K562 (cell line): Measurements from ENCODE around the gene VGLL4.

Experiments
- CTBP1 ChIP-seq: fragments of 450-650 bp; IDR thresholded peaks from 2 replicates; pipeline ENCODE4 v1.6.1; 2016; ENCODE audit warnings: borderline replicate concordance
- DACH1 ChIP-seq: fragments of 450-650 bp; IDR thresholded peaks from 2 replicates; pipeline ENCODE4 v1.6.1; 2018; ENCODE audit not compliant: partially characterized antibody
- HNRNPK ChIP-seq: fragments of 200-400 bp; formaldehyde crosslinking; IDR thresholded peaks from one replicate; pipeline ENCODE4 v1.6.1; 2018; ENCODE audit warnings: mild to moderate bottlenecking, low read depth, low read length; ENCODE audit not compliant: poor library complexity, severe bottlenecking
- RCOR1 ChIP-seq, 2 experiments: IDR thresholded peaks; 2 replicates each; pipeline ENCODE4 v1.6.1; 2012; ENCODE audit warnings: low read depth in 2 of 2, low read length in 2 of 2, borderline replicate concordance in 1 of 2, improper control_type of control experiment in 1 of 2
- SIN3B ChIP-seq: fragments of 450-650 bp; IDR thresholded peaks from 2 replicates; pipeline ENCODE4 v1.6.1; 2017; ENCODE audit warnings: low read depth, mild to moderate bottlenecking, moderate library complexity
- ZNF431 ChIP-seq: sonication (generic); formaldehyde crosslinking; IDR thresholded peaks from 2 replicates; pipeline ENCODE4 v1.8.0; 2022; ENCODE audit warnings: mild to moderate bottlenecking, missing genetic modification reagents
- TF ChIP-seq, protein P1 (sequence below): sonication (generic); formaldehyde crosslinking; IDR thresholded peaks from 2 replicates; pipeline ENCODE4 v1.9.0; 2022; ENCODE audit warnings: mild to moderate bottlenecking, missing genetic modification reagents
- TF ChIP-seq, protein P2 (sequence below), 3 experiments: IDR thresholded peaks in 2 of 3; conservative IDR thresholded peaks in 1 of 3; 2 replicates each; pipeline ENCODE4 v1.5.1; 2011 to 2012; ENCODE audit warnings: low read length in 3 of 3, mild to moderate bottlenecking in 3 of 3, control low read depth in 2 of 3, improper control_type of control experiment in 1 of 3, inconsistent platforms in 1 of 3, low read depth in 1 of 3, mixed read lengths in 1 of 3, moderate library complexity in 1 of 3; ENCODE audit not compliant: insufficient read depth in 2 of 3
- TF ChIP-seq, protein P3 (sequence below): sonication (generic); formaldehyde crosslinking; IDR thresholded peaks from 2 replicates; pipeline ENCODE4 v1.8.1; 2023; ENCODE audit warnings: mild to moderate bottlenecking, missing genetic modification reagents, moderate library complexity

DNA sequence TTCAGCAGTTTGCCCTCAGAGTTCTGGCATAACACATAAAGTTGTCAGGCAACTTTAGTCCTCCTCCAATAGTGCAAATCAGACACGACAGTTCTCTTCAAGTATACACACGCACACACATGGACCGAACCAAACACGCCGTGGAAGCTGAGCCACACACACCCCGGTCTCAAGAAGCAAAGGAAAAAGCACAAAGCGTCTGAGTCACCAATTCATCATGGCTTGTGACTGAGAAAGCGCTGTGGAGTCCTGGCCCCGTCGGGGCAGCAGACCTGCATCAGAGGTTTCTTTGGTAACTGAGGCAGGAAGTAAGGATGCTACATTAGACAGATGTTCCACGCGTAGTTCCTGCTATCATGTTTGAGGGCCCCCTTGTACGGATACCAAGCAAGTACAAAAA, 85.7 kb downstream of the VGLL4 start:
- TF ChIP-seq RCOR1 (IDR thresholded peaks at IDR 0.05; ENCODE audit: borderline replicate concordance in 1 of 2, low read depth in 2 of 2, low read length in 2 of 2): no peak
- TF ChIP-seq HNRNPK: no peak
- TF ChIP-seq, protein P1, sequence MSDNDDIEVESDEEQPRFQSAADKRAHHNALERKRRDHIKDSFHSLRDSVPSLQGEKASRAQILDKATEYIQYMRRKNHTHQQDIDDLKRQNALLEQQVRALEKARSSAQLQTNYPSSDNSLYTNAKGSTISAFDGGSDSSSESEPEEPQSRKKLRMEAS (CRISPR knock-in tag): no peak
- TF ChIP-seq, protein P2, sequence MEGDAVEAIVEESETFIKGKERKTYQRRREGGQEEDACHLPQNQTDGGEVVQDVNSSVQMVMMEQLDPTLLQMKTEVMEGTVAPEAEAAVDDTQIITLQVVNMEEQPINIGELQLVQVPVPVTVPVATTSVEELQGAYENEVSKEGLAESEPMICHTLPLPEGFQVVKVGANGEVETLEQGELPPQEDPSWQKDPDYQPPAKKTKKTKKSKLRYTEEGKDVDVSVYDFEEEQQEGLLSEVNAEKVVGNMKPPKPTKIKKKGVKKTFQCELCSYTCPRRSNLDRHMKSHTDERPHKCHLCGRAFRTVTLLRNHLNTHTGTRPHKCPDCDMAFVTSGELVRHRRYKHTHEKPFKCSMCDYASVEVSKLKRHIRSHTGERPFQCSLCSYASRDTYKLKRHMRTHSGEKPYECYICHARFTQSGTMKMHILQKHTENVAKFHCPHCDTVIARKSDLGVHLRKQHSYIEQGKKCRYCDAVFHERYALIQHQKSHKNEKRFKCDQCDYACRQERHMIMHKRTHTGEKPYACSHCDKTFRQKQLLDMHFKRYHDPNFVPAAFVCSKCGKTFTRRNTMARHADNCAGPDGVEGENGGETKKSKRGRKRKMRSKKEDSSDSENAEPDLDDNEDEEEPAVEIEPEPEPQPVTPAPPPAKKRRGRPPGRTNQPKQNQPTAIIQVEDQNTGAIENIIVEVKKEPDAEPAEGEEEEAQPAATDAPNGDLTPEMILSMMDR (IDR thresholded peaks at IDR 0.05 in 2 of 3, conservative IDR thresholded peaks at IDR 0.05 in 1 of 3; ENCODE audit: insufficient read depth in 2 of 3, low read depth in 1 of 3, low read length in 3 of 3): no peak
- TF ChIP-seq ZNF431 (CRISPR knock-in tag): no peak
- no peak for TF ChIP-seq CTBP1
- no peak for TF ChIP-seq SIN3B
- TF ChIP-seq, protein P3, sequence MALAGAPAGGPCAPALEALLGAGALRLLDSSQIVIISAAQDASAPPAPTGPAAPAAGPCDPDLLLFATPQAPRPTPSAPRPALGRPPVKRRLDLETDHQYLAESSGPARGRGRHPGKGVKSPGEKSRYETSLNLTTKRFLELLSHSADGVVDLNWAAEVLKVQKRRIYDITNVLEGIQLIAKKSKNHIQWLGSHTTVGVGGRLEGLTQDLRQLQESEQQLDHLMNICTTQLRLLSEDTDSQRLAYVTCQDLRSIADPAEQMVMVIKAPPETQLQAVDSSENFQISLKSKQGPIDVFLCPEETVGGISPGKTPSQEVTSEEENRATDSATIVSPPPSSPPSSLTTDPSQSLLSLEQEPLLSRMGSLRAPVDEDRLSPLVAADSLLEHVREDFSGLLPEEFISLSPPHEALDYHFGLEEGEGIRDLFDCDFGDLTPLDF (CRISPR knock-in tag): no peak
- TF ChIP-seq DACH1: no peak
